Subcutaneous adipose tissue (tissue), 4 donors: ENCODE measurements around the gene AGBL1. TPM values are rescaled to one million over a fixed set of nuclear protein-coding genes. Genes with fewer than 3 reads are reported as not detected.

Experiments
- total RNA-seq, 4 donors: library from RNA; depleted of rRNA; stranded (reverse); fragments of >200 nt; gene quantifications; one replicate each; pipeline ENCODE4 v1.1.0, GENCODE V29; 2016
- TF ChIP-seq, protein P1 (sequence below): fragments of 450-650 bp; IDR thresholded peaks from one replicate; pipeline ENCODE4 v1.5.1; 2016; ENCODE audit warnings: low read depth, mild to moderate bottlenecking, control low read depth, antibody characterized with exemption, moderate library complexity

Gene AGBL1
- total RNA-seq, 4 donors from 2014 or later: not detected

DNA sequence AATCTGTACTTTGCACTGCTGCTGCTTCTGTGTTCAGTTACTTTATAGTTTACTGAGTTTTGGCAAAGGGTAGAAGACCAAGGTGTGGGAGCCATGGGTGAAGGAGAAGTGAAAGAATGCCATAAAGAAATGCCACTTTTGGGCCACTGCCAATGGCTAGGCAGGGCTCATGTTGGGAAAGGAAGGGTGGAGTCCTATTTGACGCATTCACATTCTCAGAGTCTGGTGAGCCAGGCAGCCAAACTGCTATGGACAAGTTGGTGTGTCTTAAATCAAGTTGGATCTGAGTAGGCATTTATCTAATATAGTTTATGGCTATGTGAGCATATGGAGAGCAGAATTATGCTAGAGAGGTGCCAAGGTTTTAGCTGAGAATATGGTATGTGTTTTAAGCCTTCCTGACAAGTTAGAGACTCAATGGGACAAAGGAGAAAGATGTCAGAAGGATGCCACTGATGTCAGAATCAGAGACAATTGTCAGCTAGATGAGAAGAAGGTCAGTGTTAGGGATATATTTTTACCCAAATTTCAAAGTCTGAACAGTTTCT, 296.1 kb downstream of the AGBL1 start:
- TF ChIP-seq, protein P1, sequence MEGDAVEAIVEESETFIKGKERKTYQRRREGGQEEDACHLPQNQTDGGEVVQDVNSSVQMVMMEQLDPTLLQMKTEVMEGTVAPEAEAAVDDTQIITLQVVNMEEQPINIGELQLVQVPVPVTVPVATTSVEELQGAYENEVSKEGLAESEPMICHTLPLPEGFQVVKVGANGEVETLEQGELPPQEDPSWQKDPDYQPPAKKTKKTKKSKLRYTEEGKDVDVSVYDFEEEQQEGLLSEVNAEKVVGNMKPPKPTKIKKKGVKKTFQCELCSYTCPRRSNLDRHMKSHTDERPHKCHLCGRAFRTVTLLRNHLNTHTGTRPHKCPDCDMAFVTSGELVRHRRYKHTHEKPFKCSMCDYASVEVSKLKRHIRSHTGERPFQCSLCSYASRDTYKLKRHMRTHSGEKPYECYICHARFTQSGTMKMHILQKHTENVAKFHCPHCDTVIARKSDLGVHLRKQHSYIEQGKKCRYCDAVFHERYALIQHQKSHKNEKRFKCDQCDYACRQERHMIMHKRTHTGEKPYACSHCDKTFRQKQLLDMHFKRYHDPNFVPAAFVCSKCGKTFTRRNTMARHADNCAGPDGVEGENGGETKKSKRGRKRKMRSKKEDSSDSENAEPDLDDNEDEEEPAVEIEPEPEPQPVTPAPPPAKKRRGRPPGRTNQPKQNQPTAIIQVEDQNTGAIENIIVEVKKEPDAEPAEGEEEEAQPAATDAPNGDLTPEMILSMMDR: no peak

DNA sequence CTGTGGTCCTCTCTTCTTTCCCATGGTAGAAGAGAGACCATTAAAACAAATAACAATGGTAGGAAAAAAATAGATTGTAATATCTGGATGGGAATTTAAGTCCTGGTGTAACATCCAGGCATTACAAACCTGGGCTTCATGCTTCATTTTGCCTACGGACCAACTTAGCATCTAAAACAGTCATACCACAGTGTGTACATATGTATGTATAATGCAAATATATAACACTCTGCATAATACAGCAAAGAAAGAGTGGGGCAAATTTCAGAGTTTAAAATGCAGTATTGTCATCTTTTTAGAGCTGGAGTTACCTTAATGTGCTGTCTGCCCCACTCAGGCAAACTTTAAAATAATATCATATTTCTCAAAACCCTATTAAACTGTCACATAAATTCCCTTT, 298.2 kb downstream of the AGBL1 start:
- TF ChIP-seq, protein P1: no peak

GRCh38 chr15:86382341-86382740, 302.7 kb downstream of the AGBL1 start:
- TF ChIP-seq, protein P1: no peak

GRCh38 chr15:86383611-86384010, 303.9 kb downstream of the AGBL1 start:
- TF ChIP-seq, protein P1: no peak

GRCh38 chr15:86384186-86384585, 304.5 kb downstream of the AGBL1 start:
- TF ChIP-seq, protein P1: no peak

DNA sequence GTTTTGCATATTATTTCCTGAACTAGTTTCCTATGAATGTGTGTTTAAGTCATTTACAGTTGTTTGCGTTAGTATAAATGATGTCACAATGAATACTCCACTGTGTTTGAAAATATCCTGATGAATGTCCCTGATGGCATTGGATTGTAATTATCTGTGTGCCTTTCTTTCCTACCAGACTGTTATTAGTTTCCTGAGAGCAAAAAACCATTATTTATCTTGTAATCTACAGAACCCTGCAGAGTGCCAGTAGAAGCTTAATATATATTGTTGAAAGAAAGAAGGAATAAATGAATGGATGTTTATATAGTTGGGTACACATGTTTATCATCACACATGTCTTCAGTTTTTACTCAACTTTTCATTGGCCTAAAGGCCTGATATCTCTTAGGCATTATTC, 312.6 kb downstream of the AGBL1 start:
- TF ChIP-seq, protein P1: no peak

GRCh38 chr15:86392874-86393273, 313.2 kb downstream of the AGBL1 start:
- TF ChIP-seq, protein P1: no peak
